Measurements from ENCODE around the gene ANTKMT. TPM values are rescaled to one million over a fixed set of nuclear protein-coding genes. Genes with fewer than 3 reads are reported as not detected.

Gene ANTKMT
- total and polyA plus RNA-seq, 4 experiments from 2014 or later: 14.5 to 36.4 (median 22.5) TPM

- Mint-ChIP-seq H3K36me3 (no peaks in the 10 kb centered on the region), H3K27ac (no peak overlapping the region), H3K4me3 (peak overlapping the region in 1 of 8 donors; percentile 29), H3K9me3 (peaks cover 0 to 1% (median 0%) of the 10 kb centered on the region in 8 donors), H3K27me3 (peaks cover 8 to 9% of the 10 kb centered on the region in 2 donors), H3K4me1 (peaks cover 2 to 39% (median 8%) of the 10 kb centered on the region in 4 donors)
- Histone ChIP-seq H3K4me1 (ENCODE audit: insufficient read depth, low read length) (peaks cover 46% of the 10 kb centered on the region), H3K9me3 (ENCODE audit: control insufficient read depth in 1 of 2, low read length in 2 of 2) (no peaks in the 10 kb centered on the region), H3K4me3 (ENCODE audit: low read length in 2 of 2) (no peak overlapping the region), H3K27ac (ENCODE audit: low read depth, low read length) (no peak overlapping the region), H3K36me3 (ENCODE audit: insufficient read depth, low read length) (no peaks in the 10 kb centered on the region), H3K27me3 (ENCODE audit: insufficient read depth, low read length) (peaks cover 18% of the 10 kb centered on the region)
- POLR2A ChIA-PET (ENCODE audit: partially characterized antibody): interaction anchor here (1.4 to 2.2 kb wide), 3 partner anchors 11 to 20 kb away, joined by 4 to 10 read pairs (median 8); partner anchors contain the start of genes ANTKMT, STUB1 and WDR24
- peak in 4 of 5 donors; percentile 54 to 65 (median 59) for DNase-seq
- intact Hi-C loops (cut with micrococcal nuclease): no loop called here
- CTCF ChIA-PET (ENCODE audit: partially characterized antibody): no interaction called here
Observed at GRCh38 chr16:700684-701584, 20.0 kb upstream of the ANTKMT start.

DNA sequence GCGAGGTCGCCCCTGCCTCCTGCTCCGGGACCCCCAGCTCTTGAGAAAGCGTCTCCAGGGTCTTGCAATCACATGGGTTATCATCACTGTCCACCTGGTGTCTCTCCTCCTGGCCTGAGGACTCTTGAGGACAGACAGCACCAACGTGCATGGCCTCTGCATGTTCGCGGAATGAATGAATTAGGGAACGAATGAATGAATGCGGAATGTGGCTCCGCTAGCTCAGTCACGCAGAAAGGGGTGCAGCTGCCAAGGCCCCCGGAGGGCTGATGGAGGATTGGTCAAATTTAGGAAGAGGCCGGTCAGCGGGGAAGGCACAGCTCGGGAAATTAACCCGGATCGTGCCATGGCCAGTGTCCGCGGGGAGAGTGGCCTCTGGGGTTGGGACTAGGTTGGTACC lies 18.6 kb upstream of the ANTKMT start:
- H3K9me3 Mint-ChIP-seq: peaks cover 0 to 1% (median 0%) of the 10 kb centered on the region in 8 donors
- H3K27ac ChIP-seq (ENCODE audit: low read depth, low read length): no peak overlapping the region
- H3K27me3 Mint-ChIP-seq: peaks cover 9 to 17% of the 10 kb centered on the region in 2 donors
- no peaks in the 10 kb centered on the region for H3K9me3 ChIP-seq (ENCODE audit: control insufficient read depth in 1 of 2, low read length in 2 of 2)
- DNase-seq: no peak
- H3K36me3 Mint-ChIP-seq: no peaks in the 10 kb centered on the region
- H3K4me1 Mint-ChIP-seq: peaks cover 2 to 37% (median 11%) of the 10 kb centered on the region in 4 donors
- peak overlapping the region in 1 of 7 donors; percentile 13 for H3K27ac Mint-ChIP-seq
- ChIA-PET CTCF (ENCODE audit: partially characterized antibody) (interaction anchor here (1.2 kb wide), 1 partner anchor 10 kb away, joined by 4 read pairs; no protein-coding TSS in a partner anchor), POLR2A (ENCODE audit: partially characterized antibody) (interaction anchor here (1.3 to 2.2 kb wide), 4 partner anchors 10 to 86 kb away, joined by 3 to 10 read pairs (median 4); partner anchors contain the start of genes ANTKMT, CHTF18, RPUSD1 and STUB1)
- intact Hi-C loops (cut with micrococcal nuclease): no loop called here
- no peaks in the 10 kb centered on the region for H3K36me3 ChIP-seq (ENCODE audit: insufficient read depth, low read length)
- peaks cover 37% of the 10 kb centered on the region for H3K4me1 ChIP-seq (ENCODE audit: insufficient read depth, low read length)
- peaks cover 26% of the 10 kb centered on the region for H3K27me3 ChIP-seq (ENCODE audit: insufficient read depth, low read length)
- no peak overlapping the region for H3K4me3 ChIP-seq (ENCODE audit: low read length in 2 of 2)
- peak overlapping the region in 2 of 8 donors; percentile 46 to 48 for H3K4me3 Mint-ChIP-seq

DNA sequence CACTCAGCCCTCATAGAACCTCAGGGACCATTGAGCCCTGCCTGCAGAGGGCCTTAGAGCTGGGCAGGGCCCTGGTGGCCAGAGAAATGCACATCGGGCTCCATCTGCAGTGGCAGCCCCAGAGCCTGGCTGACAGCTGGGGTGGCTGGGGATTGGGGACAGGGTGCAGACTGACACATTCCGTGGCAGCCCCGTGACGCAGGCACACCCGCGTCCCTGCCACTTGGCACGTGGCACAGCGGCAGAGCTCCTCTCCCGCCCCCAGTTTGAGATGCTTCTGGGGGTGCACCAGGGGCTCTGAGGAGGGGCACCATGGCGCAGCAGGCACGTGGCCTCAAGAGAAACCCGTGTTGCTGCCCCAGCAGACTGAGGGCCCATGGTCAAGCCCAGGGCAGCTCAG lies 17.5 kb upstream of the ANTKMT start:
- ChIA-PET POLR2A (ENCODE audit: partially characterized antibody) (interaction anchor here (1.3 to 2.4 kb wide), 3 partner anchors 8 to 85 kb away, joined by 3 to 14 read pairs (median 4); partner anchors contain the start of genes CHTF18 and RPUSD1), CTCF (ENCODE audit: partially characterized antibody) (interaction anchor here (1.2 kb wide), 1 partner anchor 9 kb away, joined by 4 read pairs; no protein-coding TSS in a partner anchor)
- H3K9me3 Mint-ChIP-seq: peaks cover 0 to 1% (median 0%) of the 10 kb centered on the region in 8 donors
- H3K4me1 Mint-ChIP-seq: peaks cover 2 to 31% (median 11%) of the 10 kb centered on the region in 4 donors
- Histone ChIP-seq H3K4me1 (ENCODE audit: insufficient read depth, low read length) (peaks cover 34% of the 10 kb centered on the region), H3K4me3 (ENCODE audit: low read length in 2 of 2) (no peak overlapping the region), H3K27me3 (ENCODE audit: insufficient read depth, low read length) (peaks cover 34% of the 10 kb centered on the region), H3K27ac (ENCODE audit: low read depth, low read length) (no peak overlapping the region), H3K36me3 (ENCODE audit: insufficient read depth, low read length) (no peaks in the 10 kb centered on the region), H3K9me3 (ENCODE audit: control insufficient read depth in 1 of 2, low read length in 2 of 2) (no peaks in the 10 kb centered on the region)
- no peaks in the 10 kb centered on the region for H3K36me3 Mint-ChIP-seq
- peak overlapping the region in 1 of 8 donors; percentile 30 for H3K4me3 Mint-ChIP-seq
- no peak overlapping the region for H3K27ac Mint-ChIP-seq
- intact Hi-C loops (cut with micrococcal nuclease): no loop called here
- DNase-seq: no peak
- peaks cover 17 to 23% of the 10 kb centered on the region in 2 donors for H3K27me3 Mint-ChIP-seq

GRCh38 chr16:704047-704446 lies 16.9 kb upstream of the ANTKMT start:
- Mint-ChIP-seq H3K27ac (no peak overlapping the region), H3K9me3 (peaks cover 0 to 1% (median 0%) of the 10 kb centered on the region in 8 donors), H3K4me1 (peaks cover 0 to 25% (median 8%) of the 10 kb centered on the region in 4 donors), H3K27me3 (peaks cover 22 to 29% of the 10 kb centered on the region in 2 donors), H3K4me3 (no peak overlapping the region), H3K36me3 (no peaks in the 10 kb centered on the region)
- intact Hi-C loops (cut with micrococcal nuclease): no loop called here
- H3K9me3 ChIP-seq (ENCODE audit: control insufficient read depth in 1 of 2, low read length in 2 of 2): no peaks in the 10 kb centered on the region
- H3K27ac ChIP-seq (ENCODE audit: low read depth, low read length): no peak overlapping the region
- no peak for DNase-seq
- H3K4me3 ChIP-seq (ENCODE audit: low read length in 2 of 2): no peak overlapping the region
- peaks cover 28% of the 10 kb centered on the region for H3K4me1 ChIP-seq (ENCODE audit: insufficient read depth, low read length)
- ChIA-PET POLR2A (ENCODE audit: partially characterized antibody) (interaction anchor here (2.4 kb wide), 1 partner anchor 9 kb away, joined by 14 read pairs; no protein-coding TSS in a partner anchor), CTCF (ENCODE audit: partially characterized antibody) (no interaction called here)
- H3K27me3 ChIP-seq (ENCODE audit: insufficient read depth, low read length): peaks cover 40% of the 10 kb centered on the region
- H3K36me3 ChIP-seq (ENCODE audit: insufficient read depth, low read length): no peaks in the 10 kb centered on the region

- Histone ChIP-seq H3K4me3 (ENCODE audit: low read length in 2 of 2) (no peak overlapping the region), H3K27me3 (ENCODE audit: insufficient read depth, low read length) (peaks cover 46% of the 10 kb centered on the region), H3K36me3 (ENCODE audit: insufficient read depth, low read length) (no peaks in the 10 kb centered on the region), H3K9me3 (ENCODE audit: control insufficient read depth in 1 of 2, low read length in 2 of 2) (no peaks in the 10 kb centered on the region), H3K27ac (ENCODE audit: low read depth, low read length) (no peak overlapping the region), H3K4me1 (ENCODE audit: insufficient read depth, low read length) (peaks cover 21% of the 10 kb centered on the region)
- no peak overlapping the region for H3K27ac Mint-ChIP-seq
- H3K4me3 Mint-ChIP-seq: peak overlapping the region in 3 of 8 donors; percentile 10 to 46 (median 44)
- H3K9me3 Mint-ChIP-seq: peaks cover 0 to 1% (median 0%) of the 10 kb centered on the region in 8 donors
- ChIA-PET CTCF (ENCODE audit: partially characterized antibody) (no interaction called here), POLR2A (ENCODE audit: partially characterized antibody) (interaction anchor here (1.0 to 2.4 kb wide), 2 partner anchors 9 to 17 kb away, joined by 3 to 14 read pairs; no protein-coding TSS in a partner anchor)
- intact Hi-C loops (cut with micrococcal nuclease): no loop called here
- H3K4me1 Mint-ChIP-seq: peaks cover 0 to 18% (median 4%) of the 10 kb centered on the region in 4 donors
- no peak for DNase-seq
- no peaks in the 10 kb centered on the region for H3K36me3 Mint-ChIP-seq
- peaks cover 28 to 36% of the 10 kb centered on the region in 2 donors for H3K27me3 Mint-ChIP-seq
Observed at GRCh38 chr16:704552-705380, 16.2 kb upstream of the ANTKMT start.

- Histone ChIP-seq H3K27ac (ENCODE audit: low read depth, low read length) (no peak within 1 kb of the TSS), H3K9me3 (ENCODE audit: control insufficient read depth in 1 of 2, low read length in 2 of 2) (no peaks in the 10 kb centered on the region), H3K27me3 (ENCODE audit: insufficient read depth, low read length) (peaks cover 51% of the 10 kb centered on the region), H3K4me1 (ENCODE audit: insufficient read depth, low read length) (peaks cover 12% of the 10 kb centered on the region), H3K36me3 (ENCODE audit: insufficient read depth, low read length) (no peaks in the 10 kb centered on the region), H3K4me3 (ENCODE audit: low read length in 2 of 2) (no peak within 1 kb of the TSS)
- Mint-ChIP-seq H3K4me3 (peak within 1 kb of the TSS in 5 of 8 donors; percentile 52 to 66 (median 59)), H3K4me1 (peaks cover 0 to 14% (median 4%) of the 10 kb centered on the region in 4 donors), H3K9me3 (peaks cover 0 to 1% (median 0%) of the 10 kb centered on the region in 8 donors), H3K27me3 (peaks cover 28 to 40% of the 10 kb centered on the region in 2 donors), H3K27ac (no peak within 1 kb of the TSS), H3K36me3 (no peaks in the 10 kb centered on the region)
- CTCF ChIA-PET (ENCODE audit: partially characterized antibody): no interaction called here
- intact Hi-C loops (cut with micrococcal nuclease): no loop called here
- no peak for DNase-seq
- POLR2A ChIA-PET (ENCODE audit: partially characterized antibody): interaction anchor here (1.0 to 2.4 kb wide), 2 partner anchors 10 to 16 kb away, joined by 3 to 14 read pairs; no protein-coding TSS in a partner anchor
Observed at GRCh38 chr16:705431-706188, 15.3 kb upstream of the ANTKMT start, which contains the start of gene FBXL16. Gene FBXL16 (minus strand): TSS chr16:705801. CDS start chr16:697405, 8,396 bp downstream.
